Tibial artery (tissue), 4 donors: ENCODE measurements around the gene PGM1.
"Not testable (repeated sequence)": the region's sequence is repeated elsewhere in the genome, so short reads cannot be mapped to it uniquely, and the experiment has no call there.

ENCODE experiments used
- DNase-seq, 2 donors: peaks; one replicate each; pipeline ENCODE4 v3.0.0-alpha.2; 2019
- H3K27ac ChIP-seq, 2 donors: fragments of 200-600 bp; sonication (generic) in 1 of 2; 1 replicate in 1 of 2; 2 replicates in 1 of 2; pipeline ENCODE4 v1.5.1; 2018 to 2019; ENCODE audit warnings: mild to moderate bottlenecking in 1 of 2
- H3K27me3 ChIP-seq, 2 donors: fragments of 200-600 bp; sonication (generic) in 1 of 2; one replicate each; pipeline versions ENCODE4 v1.5.1 to v1.6.0; 2016 to 2019
- H3K36me3 ChIP-seq, 3 donors: fragments of 200-600 bp; sonication (generic) in 2 of 3; one replicate each; pipeline ENCODE4 v1.5.1; 2016 to 2019; ENCODE audit warnings: mild to moderate bottlenecking in 2 of 3
- H3K4me1 ChIP-seq, 4 donors: fragments of 200-600 bp; sonication (generic) in 2 of 4; 1 replicate in 3 of 4; 2 replicates in 1 of 4; pipeline ENCODE4 v1.5.1; 2016 to 2019
- H3K4me3 ChIP-seq, 2 donors: fragments of 200-600 bp; sonication (generic) in 1 of 2; 1 replicate in 1 of 2; 2 replicates in 1 of 2; pipeline ENCODE4 v1.5.1; 2018 to 2019; ENCODE audit warnings: mild to moderate bottlenecking in 2 of 2
- H3K9me3 ChIP-seq, 3 donors: fragments of 200-600 bp; sonication (generic) in 1 of 3; one replicate each; pipeline ENCODE4 v1.5.1; 2016 to 2019
- intact Hi-C: fragments of 100-400 bp; cut with DNase I; formaldehyde crosslinking; loops from one replicate; pipeline ENCODE4 v1.15.0; 2023; ENCODE audit warnings: low total_unique reads
- TF ChIP-seq, protein P1 (sequence below), 2 experiments: fragments of 200-600 bp in 1 of 2; fragments of 450-650 bp in 1 of 2; IDR thresholded peaks; one replicate each; pipeline ENCODE4 v1.5.1; 2017 to 2019; ENCODE audit warnings: antibody characterized with exemption in 2 of 2, mild to moderate bottlenecking in 1 of 2, moderate library complexity in 1 of 2

PGM1 gene

DNA sequence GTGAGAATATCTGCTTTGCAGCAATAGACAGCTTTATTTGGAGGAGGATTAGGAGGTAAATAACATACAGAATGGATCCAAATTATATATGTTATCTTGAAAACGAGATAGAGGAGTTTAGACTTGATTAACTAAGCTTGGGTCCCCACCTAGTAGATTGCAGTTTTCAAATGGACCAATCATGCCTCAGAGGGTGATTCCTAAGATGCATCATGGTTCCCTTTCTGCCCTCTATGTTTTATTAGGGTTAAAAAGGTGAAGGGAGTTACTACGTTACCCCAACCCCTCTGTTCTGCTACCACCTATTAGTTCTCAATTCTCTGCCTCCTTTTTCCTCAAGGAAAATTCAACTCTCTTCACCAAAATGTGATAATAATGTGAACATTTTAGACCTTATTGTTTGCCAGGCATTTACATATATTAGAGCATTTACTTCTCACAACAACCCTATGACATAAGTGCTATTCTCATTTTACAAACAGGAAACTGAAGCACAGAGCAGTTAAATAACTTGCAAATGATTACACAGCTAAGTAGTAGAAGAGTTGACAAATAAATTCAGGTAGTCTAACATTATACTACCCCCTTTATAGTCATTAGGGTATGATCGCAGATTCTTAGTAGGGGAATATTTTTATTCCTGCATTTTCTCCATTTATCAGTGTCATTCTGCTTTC lies 23.4 kb upstream of the PGM1 start:
- intact Hi-C loops, result no loop called here
- no peak for DNase-seq
- no peaks in the 10 kb centered on the region for H3K36me3 ChIP-seq
- TF ChIP-seq, protein P1, sequence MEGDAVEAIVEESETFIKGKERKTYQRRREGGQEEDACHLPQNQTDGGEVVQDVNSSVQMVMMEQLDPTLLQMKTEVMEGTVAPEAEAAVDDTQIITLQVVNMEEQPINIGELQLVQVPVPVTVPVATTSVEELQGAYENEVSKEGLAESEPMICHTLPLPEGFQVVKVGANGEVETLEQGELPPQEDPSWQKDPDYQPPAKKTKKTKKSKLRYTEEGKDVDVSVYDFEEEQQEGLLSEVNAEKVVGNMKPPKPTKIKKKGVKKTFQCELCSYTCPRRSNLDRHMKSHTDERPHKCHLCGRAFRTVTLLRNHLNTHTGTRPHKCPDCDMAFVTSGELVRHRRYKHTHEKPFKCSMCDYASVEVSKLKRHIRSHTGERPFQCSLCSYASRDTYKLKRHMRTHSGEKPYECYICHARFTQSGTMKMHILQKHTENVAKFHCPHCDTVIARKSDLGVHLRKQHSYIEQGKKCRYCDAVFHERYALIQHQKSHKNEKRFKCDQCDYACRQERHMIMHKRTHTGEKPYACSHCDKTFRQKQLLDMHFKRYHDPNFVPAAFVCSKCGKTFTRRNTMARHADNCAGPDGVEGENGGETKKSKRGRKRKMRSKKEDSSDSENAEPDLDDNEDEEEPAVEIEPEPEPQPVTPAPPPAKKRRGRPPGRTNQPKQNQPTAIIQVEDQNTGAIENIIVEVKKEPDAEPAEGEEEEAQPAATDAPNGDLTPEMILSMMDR (IDR thresholded peaks at IDR 0.05), result no peak
- no peak overlapping the region for H3K27ac ChIP-seq
- H3K4me1 ChIP-seq, result no peaks in the 10 kb centered on the region
- no peak overlapping the region for H3K4me3 ChIP-seq
- no peaks in the 10 kb centered on the region for H3K9me3 ChIP-seq
- no peaks in the 10 kb centered on the region for H3K27me3 ChIP-seq

DNA sequence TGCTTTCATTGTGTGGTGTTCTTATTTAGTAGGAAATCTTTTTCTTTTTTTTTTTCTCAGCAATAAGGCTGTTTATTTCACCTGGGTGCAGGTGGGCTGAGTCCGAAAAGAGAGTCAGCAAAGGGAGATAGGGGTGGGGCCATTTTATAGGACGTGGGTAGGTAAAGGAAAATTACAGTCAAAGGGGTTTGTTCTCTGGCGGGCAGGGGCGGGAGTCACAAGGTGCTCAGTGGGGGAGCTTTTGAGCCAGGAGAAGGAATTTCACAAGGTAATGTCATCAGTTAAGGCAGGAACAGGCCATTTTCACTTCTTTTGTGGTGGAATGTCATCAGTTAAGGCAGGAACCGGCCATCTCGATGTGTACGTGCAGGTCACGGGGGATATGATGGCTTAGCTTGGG lies 20.5 kb upstream of the PGM1 start:
- intact Hi-C loops, H3K4me3 ChIP-seq, H3K27ac ChIP-seq, H3K36me3 ChIP-seq, DNase-seq, H3K9me3 ChIP-seq, H3K4me1 ChIP-seq, H3K27me3 ChIP-seq: not testable (repeated sequence)

DNA sequence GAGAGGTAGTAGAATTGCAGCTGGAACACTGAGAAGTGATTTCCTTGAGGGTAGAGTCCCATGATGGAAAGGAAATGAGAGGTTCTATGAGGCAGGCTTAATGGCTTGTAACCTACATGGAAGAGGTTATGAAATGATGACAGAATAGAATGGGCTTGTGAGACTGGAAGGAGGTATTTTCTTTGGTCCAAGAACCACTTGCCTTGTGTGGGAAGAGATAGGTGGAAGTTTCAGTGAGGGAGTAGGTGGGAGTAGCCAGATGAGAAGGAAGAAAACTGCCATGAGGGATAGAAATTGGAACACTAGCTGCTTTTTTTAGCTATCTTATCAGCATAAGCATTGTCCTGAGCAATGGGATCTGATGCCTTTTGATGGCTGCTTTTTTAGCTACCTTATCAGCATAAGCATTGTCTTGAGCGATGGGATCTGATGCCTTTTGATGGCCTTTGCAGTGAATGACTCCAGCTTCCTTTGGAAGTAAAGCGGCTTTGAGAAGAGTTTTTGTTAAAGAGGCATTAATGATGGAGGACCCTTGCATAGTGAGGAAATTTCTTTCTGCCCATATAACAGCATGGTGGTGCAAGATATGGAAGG lies 18.9 kb upstream of the PGM1 start:
- DNase-seq, H3K4me3 ChIP-seq, H3K9me3 ChIP-seq, H3K27ac ChIP-seq, H3K4me1 ChIP-seq, intact Hi-C loops, H3K27me3 ChIP-seq, H3K36me3 ChIP-seq: not testable (repeated sequence)

DNA sequence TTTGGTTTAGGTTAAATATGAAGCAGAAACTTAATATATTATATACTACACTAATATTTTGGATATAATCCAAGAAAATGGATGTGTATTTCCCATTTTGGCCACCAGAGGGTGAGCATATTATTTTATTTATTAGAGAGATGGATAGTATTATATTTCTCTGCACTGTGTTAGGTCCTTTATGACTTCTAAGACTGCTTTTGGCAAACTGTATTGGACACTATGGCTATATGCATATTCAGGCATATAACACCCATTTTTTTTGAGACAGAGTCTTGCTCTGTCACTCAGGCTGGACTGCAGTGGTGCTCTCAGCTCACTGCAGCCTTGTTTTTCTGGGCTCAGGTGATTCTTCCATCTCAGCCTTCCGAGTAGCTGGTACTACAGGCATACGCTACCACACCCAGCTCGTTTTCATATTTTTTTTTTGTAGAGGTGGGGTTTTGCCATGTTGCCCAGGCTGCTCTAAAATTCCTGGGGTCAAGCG lies 17.8 kb upstream of the PGM1 start:
- H3K36me3 ChIP-seq, result no peaks in the 10 kb centered on the region
- H3K4me3 ChIP-seq, result no peak overlapping the region
- TF ChIP-seq, protein P1 (IDR thresholded peaks at IDR 0.05), result peak; percentile 63 to 83
- no peaks in the 10 kb centered on the region for H3K9me3 ChIP-seq
- H3K4me1 ChIP-seq, result no peaks in the 10 kb centered on the region
- H3K27me3 ChIP-seq, result no peaks in the 10 kb centered on the region
- H3K27ac ChIP-seq, result no peak overlapping the region
- intact Hi-C loops, result no loop called here
- DNase-seq, result no peak

DNA sequence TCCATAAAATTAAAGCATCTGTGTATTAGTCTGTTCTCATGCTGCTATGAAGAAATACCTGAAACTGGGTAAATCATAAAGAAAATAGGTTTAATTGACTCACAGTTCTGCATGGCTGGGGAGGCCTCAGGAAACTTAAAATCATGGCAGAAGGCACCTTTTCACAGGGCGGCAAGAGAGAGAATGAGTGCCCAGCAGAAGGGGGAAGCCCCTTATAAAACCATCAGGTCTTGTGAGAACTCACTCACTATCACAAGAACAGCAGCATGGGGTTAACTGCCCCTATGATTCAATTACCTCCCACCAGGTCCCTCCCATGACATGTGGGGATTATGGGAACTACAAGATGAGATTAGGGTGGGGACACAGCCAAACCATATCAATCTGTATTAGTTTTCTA lies 6.9 kb upstream of the PGM1 start:
- intact Hi-C loops, result not testable (repeated sequence)

DNA sequence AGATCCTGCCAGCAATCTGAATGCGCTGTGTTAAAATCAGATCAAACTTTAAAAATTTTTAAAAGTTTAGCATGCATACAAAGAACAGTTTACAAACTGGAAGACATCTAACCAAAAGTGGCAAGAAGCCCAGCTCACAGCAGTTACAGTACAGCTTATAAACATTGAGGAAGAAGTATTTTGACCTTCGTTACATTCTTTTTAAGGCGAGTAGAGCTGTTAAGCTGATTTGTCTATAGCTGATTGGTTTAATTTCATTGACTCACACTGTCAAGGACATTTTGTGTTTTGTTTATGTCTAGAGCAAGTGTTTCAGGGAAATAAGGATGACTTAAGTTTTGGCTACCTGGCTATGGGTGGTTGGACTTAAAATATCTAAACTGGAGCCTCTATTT lies 3.0 kb upstream of the PGM1 start:
- Histone ChIP-seq H3K4me3 (no peak overlapping the region), H3K36me3 (no peaks in the 10 kb centered on the region), H3K27ac (peak overlapping the region; percentile 3 to 24), H3K9me3 (no peaks in the 10 kb centered on the region), H3K27me3 (no peaks in the 10 kb centered on the region), H3K4me1 (peaks cover 0 to 29% (median 7%) of the 10 kb centered on the region in 4 donors)
- intact Hi-C loops, result no loop called here
- no peak for DNase-seq
- TF ChIP-seq, protein P1 (IDR thresholded peaks at IDR 0.05), result no peak

More for the DNA sequence above, 6.9 kb upstream of the PGM1 start:
- not testable (repeated sequence) for H3K9me3 ChIP-seq, H3K27me3 ChIP-seq, H3K36me3 ChIP-seq, H3K27ac ChIP-seq, H3K4me3 ChIP-seq, DNase-seq
- H3K4me1 ChIP-seq, result peaks cover 0 to 21% (median 7%) of the 10 kb centered on the region in 4 donors

DNA sequence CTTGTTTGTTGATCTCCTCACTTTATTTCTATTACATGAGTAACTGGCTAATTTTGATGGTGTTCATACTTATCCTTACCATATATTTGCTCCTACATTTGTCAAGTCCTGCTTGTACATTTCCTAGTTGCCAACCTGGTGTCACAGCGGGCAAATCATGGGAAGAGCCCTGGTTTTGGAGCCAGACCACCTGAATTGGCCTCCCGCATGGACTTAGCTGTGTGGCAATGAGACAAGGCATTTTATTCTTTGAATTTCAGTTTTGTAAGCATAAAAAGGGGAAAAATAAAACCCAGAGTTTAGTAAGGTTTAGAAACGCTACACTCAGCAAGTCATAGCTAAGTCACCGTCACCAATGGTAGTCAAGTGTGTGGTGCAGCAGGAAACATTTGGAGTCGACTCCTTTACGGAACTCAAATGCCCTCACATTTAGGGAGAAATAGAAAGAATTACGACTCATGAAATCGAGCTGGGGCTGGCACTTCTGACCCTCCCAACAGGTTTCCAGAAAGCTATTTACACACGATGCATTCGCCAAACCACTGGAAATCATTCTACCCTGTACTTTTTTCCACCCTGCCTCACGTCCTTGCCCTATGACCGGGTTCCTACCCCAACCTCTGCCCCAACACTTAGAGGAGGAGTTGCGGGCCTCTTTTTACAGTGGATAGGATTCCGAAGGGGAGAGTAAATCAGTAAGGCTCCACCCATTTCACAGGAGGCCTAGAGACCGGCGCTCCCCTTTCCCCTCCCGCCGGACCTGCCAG lies 492 bp upstream of the PGM1 start:
- H3K27me3 ChIP-seq, result no peaks in the 10 kb centered on the region
- peak overlapping the region; percentile 86 to 90 for H3K4me3 ChIP-seq
- H3K9me3 ChIP-seq, result no peaks in the 10 kb centered on the region
- TF ChIP-seq, protein P1 (IDR thresholded peaks at IDR 0.05), result no peak
- intact Hi-C loops, result no loop called here
- H3K36me3 ChIP-seq, result no peaks in the 10 kb centered on the region
- DNase-seq, result no peak
- peak overlapping the region; percentile 92 to 94 for H3K27ac ChIP-seq
- peaks cover 0 to 29% (median 7%) of the 10 kb centered on the region in 4 donors for H3K4me1 ChIP-seq
